HUDEP-2 (cell line): ENCODE results near the gene PRDM13.
"Not testable (repeated sequence)": the region's sequence is repeated elsewhere in the genome, so short reads cannot be mapped to it uniquely, and the experiment has no call there.

Experiments used
- DNase-seq, 76 experiments: peaks; one replicate each; lab custom pipeline; 2025; ENCODE audit not compliant: unreplicated experiment in 76 of 76; lab: John Stamatoyannopoulos, UW

The PRDM13 gene

DNA sequence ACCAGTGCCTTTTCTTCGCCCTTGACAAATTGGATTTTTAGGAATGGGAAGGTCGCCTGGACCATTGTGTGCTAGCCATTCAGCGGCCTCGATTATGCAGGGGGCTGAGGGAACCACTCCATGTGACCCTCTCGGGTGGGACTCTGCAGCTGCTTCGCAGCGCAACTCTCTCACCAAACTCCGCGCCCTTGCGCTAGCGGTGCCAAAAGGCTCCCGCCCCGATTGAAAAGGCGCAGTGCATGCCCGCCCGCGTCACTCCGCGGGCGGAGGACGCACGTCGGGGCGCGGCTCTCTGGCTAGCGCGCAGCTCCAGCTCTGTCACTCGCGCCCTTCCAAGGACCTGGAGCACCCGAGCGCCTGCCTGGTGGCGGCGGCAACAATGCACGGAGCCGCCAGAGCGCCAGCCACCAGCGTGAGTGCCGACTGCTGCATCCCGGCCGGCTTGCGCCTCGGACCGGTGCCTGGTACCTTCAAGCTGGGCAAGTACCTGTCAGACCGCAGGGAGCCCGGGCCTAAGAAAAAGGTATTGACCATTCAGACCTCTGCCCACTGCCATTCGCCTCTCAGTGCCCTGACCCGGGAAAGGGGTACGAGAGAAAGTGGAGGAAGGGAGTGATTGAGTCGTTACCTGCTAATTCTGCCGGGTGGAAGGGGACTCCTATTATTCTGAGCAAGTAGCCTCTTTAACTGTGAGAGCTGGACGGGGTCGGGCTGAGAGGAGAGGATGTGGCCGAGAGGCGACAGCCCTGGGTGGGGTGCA, at the start of gene PRDM13:
Gene PRDM13, plus strand, starts transcription at position 178 of the 760 bp plus-strand sequence. Its CDS starts 202 bp downstream, at position 380.
- peak in 17 of 76 experiments; percentile 16 to 57 (median 33) for DNase-seq

DNA sequence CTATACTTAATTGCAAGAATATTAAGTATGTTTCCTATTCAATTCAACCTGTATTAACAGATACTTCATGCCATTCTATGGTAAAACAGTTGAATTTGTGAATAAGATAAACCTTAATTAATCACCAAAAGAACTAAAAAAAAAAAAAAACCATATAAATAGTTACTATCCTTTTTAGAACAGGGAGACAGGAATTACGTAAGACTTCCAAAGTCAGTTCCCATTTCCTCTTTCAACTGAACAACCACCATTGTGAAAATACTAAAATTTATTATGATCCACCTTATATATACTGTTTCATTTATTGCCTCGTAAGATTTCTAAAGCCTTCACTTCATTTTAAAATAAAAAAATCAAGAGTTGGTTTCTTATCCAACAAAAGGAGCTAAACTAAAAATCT, 47.6 kb upstream of the PRDM13 start:
- DNase-seq, result no peak

- DNase-seq, result peak in 17 of 76 experiments; percentile 9 to 59 (median 31)
Observed at GRCh38 chr6:99560668-99561067, 46.0 kb upstream of the PRDM13 start.

DNA sequence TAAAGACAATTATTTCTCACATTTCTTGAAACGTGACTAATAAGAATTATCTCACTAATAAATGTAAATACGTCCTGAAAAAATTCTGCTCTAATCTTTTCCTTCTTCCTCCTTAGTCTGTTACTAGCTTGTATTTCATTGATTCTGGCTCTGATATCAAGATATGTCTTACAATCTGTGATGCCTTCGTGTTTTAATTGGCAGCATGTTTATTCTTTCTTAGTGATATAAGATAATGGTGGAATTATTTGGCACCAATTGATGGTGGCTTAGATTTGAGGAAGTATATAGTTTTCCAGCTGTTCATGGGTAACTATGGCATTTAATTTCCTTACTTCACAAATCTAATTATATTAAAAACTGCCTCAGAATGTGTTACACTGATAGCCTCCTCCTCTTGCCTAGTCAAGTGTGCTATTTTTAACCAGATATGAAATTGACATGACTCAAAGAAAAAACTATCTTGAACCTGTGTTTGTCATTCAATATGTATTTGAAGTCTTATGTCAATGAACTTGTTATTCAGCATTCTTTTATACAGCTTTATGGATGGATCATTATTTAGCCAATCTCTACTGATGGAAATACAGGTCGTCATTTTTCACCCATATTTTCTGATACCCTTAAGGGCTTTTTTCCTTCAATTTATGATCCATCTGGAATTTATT, 43.4 kb upstream of the PRDM13 start:
- DNase-seq, result no peak

GRCh38 chr6:99568103-99568933, 38.3 kb upstream of the PRDM13 start, which contains the start of gene CCNC:
Gene CCNC, minus strand, starts transcription at chr6:99568660. Its CDS starts 133 bp downstream, at chr6:99568527.
- DNase-seq, result peak; percentile 38 to 96 (median 91)

- DNase-seq, result no peak
Observed at GRCh38 chr6:99573980-99574617, 32.5 kb upstream of the PRDM13 start.

DNA sequence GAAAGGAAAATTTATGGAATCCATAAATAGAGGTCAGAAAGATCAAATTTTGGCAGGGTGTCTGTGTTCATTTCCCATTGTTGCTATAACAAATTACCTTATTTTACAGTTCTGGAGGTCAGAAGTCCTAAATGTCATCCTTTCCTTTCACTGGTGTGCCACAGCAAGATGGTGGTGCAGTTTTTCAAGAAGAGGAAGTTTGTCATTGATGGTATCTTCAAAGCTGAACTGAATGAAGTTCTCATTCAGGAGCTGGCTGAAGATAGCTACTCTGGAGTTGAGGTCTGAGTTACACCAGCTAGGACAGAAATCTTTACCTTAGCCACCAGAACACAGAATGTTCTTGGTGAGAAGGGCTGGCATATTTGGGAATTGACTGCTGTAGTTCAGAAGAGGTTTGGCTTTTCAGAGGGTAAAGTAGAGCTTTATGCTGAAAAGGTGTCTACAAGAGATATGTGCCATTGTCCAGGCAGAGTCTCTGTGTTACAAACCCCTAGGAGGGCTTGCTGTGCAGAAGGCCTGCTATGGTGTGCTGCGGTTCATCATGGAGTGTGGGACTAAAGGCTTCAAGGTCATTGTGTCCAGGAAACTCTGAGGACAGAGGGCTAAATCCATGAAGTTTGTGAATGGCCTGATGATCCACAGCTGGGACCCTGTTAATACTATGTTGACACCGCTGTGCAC, 30.9 kb upstream of the PRDM13 start:
- DNase-seq, result no peak

DNA sequence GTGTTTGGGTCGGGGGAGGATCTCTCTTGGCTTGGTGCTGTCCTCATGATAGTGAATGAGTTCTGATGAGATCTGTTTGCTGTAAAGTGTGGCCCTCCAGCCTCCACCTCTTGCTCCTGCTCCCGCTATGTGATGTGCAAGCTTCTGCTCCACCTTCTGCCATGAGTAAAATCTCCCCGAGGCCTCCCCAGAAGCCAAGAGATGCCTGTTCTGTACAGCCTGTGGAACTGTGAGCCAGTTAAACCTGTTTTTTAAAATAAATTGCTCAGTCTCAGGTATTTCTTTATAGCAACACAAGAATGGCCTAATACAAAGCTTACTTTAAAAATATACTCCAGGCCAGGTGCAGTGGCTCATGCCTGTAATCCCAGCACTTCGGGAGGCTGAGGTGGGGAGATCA, 26.9 kb upstream of the PRDM13 start:
- no peak for DNase-seq

- no peak for DNase-seq
Observed at GRCh38 chr6:99587792-99588191, 18.8 kb upstream of the PRDM13 start.

DNA sequence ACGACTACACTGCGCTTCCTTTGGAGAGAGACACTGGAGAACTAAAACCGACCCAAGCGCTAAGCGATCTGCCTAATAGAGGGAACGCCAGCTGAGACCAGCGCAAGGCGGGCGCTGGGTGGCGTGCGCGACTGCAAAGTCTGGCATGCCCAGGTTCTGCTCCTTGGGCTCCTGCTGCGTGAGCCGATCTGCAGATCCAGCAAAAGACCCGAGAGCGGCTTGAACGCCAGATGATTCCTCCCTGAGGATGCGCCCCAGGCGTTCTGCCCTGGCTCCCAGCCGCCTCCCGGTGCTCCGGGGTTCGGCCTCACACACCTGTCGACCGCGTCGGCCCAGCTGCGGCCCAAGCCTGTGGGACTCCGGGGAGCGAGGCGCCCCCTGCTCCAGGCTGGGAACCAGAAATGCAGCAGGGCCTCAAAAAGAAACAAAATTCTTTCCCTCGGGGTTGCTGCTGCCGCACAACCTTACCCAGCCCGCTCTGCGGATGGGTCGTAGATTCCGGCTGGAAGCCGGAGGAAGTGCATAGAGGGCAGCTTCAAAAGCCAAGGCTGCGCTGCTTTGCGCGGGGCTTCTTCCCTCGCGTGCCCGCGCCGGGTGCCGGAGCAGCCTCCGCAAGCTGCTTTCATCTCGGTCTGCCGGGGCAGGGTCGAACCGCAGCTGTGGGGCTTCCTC, 17.9 kb upstream of the PRDM13 start:
- DNase-seq, result peak in 73 of 76 experiments; percentile 17 to 83 (median 69)

- DNase-seq, result peak in 2 of 76 experiments; percentile 17 to 20
Observed at GRCh38 chr6:99589290-99589672, 17.4 kb upstream of the PRDM13 start.

- no peak for DNase-seq
Observed at GRCh38 chr6:99589907-99590493, 16.6 kb upstream of the PRDM13 start.

DNA sequence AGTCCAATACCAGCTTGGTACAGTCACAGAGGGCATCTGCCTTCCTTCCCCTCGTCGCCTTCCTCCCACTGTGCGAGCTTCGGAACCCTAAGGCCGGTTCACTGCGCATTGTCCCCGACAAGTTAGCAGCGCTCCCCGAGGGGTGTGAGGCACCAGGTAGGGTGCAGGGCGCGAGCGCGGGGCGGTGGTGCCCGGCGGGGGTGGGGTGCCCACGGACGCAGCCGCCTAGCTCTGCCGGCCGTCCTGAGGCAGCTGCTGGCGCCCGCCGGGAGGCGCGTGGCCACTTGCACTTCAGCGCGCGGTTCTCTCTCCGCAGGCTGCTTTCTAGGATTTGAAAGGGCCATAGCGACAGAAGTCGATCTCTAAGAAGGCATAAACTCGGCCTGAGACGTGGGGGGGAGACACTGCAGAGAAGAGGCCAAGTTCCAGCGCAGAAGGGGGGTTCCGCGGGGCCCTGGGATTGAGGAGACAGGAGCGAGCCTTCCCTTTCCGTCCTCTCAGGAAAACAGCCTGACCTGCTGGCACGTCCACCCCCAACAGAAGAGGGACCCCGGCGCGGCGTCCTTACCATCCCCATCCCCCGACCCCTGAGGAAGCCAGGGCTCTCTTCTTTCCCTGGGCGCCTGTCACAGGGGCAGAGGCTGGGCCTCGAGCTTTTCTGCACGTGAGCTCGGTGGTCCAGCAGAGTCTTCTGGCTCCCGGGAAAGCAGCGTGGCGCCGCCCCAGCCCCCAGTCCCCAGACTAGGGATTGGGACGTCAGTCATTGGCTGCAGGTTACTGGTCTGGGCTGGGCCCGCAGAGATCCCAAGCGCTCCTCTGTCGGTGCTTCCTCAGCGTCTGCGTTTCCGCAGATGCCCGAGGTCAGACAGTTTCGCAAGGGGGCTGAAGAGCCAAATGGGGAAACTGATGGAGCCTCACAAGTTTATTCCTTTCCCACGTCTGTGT, 15.6 kb upstream of the PRDM13 start:
- DNase-seq, result peak in 4 of 76 experiments; percentile 11 to 29 (median 19)

DNA sequence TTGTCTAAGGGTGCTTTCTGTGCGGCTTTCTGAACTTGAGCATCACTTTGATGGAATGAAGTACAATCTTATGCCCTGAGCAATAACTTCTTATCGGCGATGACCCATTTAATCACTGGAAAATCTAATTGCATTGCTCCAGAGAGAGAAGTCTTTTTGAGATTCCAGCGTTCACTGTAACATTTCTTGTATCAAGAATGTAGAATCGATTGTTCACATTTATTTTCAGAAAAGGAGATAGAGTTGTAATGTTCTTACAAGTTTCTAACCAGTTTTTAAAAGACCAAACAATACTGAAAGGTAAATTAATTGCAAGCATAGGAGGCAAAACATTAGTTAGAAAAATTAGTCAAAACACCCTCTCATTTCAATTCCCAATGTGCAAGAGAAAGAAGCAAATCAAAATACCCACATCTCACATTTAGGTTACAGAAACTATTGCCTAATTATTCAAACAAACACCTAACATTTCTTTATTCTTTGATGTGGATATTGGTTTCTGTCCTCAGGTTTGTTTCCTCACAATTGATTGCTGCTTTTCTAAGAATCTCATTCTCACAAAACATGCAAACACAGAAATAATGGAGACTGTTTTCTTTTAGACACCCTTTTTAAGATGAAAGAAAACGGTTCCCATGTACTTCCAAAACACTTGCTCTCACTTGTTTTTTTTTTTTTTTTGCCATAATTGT, 14.8 kb upstream of the PRDM13 start:
- no peak for DNase-seq

DNA sequence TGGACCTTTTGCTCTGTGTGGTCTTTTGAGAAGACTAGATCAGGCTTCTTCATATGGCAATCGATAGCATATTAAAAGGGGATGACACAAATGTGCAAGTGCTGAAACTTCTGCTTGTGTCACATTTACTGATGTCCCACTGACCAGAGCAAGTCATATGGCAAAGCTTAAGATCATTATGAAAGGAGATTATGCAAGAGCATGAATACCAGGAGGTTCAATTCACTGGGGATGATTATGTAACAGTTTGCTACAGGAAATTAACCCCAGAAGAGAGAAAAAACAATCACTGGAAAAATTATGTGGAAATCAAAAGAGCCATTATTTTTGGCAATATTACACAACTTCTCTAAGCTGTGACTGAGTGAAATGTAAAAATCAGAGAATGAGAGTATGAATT, 13.7 kb upstream of the PRDM13 start:
- no peak for DNase-seq

DNA sequence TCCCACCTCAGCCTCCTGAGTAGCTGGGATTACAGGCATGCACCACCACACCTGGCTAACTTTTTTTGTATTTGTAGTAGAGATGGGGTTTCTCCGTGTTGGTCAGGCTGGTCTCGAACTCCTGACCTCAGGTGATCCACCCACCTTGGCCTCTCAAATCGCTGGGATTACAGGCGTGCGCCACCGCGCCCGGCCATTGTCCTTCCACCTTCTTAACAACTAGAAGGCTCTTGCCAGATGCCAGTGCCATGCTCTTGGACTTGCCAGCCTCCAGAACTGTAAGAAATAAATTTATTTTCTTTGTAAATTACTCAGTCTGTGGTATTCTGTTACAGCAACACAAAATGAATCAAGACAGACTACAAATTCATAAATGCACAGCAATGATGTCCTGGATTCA, 11.9 kb upstream of the PRDM13 start:
- not testable (repeated sequence) for DNase-seq
